GM20431 (cell line): ENCODE measurements around the gene SLC9A4.

Source experiments
- in situ Hi-C: fragments of 300-500 bp; cut with MseI, MboI; formaldehyde crosslinking; loops from one replicate; pipeline ENCODE4 v1.15.0; 2020; ENCODE audit warnings: low sequenced_read_pairs; ENCODE audit not compliant: unreplicated experiment

The SLC9A4 gene

DNA sequence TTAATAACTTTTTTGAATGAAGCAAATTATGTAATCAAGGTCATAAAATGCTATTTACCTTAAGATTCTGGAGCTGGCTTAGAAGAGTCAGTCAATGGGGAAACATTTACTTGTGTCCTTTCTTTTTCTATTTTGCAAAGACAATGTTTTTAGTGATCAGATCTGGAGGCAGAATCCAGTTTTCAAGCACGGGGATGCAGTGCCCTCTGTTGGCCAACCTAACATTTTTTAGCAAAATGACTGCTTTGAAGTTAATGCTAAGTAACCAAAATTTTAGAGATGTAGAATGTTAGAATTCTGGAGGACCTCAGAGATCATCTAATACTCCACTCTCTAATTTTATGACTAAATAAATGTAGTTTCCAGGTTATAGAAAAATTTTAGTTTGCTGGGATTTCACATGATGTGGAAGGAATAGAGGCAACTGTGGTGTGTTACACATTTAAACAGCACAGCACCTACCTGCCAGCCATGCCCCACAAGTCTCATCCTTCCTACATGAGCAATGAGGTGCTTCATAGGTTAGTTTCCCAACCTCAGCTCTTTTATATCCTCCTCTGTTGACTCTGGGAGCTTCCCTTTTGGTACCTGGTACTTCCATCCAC is 23.6 kb upstream of the SLC9A4 start:
- in situ Hi-C loops, result loop anchor here (10.0 to 25.0 kb wide), 2 partner anchors 205 to 437 kb away; no protein-coding TSS in a partner anchor

DNA sequence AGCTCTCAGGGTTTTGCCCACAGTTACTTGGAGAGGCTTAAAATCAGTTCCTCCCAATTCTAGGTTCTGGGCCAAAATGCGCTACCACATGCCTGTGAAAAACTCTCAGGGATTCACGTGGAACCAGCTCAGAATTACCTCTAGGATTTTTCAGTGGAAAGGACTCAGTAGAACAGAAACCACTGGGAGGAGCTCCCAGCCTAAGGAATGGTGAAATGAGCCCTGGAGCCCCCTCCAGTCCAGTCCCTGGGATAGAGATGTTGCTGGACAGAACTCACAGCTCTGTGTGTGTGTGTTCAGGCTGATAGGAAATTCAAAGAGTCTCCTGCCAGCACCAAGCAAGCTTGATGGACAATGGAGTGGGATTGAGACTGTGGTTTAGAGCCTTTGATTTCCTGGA is 21.1 kb upstream of the SLC9A4 start:
- in situ Hi-C loops, result no loop called here

GRCh38 chr2:102453501-102453900 is 19.5 kb upstream of the SLC9A4 start:
- in situ Hi-C loops, result no loop called here

GRCh38 chr2:102455061-102455670 is 17.9 kb upstream of the SLC9A4 start:
- in situ Hi-C loops, result no loop called here

DNA sequence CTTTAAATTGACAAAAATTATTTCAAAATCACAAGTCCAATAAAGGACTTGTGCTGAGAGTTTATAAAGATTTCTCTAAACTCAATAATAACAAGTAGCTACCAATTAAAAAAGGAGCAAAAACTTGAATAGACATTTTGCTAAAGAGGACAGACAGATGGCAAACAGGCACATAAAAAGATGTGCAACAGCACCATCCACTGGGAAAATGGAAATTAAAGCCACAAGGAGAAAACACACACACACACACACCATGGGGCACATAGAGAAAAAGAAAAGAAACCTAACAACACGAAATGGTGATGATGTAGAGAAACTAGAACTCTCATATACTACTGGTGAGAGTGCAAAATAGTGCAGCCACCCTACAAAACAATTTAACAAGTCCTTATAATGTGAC is 12.6 kb upstream of the SLC9A4 start:
- in situ Hi-C loops, result no loop called here

DNA sequence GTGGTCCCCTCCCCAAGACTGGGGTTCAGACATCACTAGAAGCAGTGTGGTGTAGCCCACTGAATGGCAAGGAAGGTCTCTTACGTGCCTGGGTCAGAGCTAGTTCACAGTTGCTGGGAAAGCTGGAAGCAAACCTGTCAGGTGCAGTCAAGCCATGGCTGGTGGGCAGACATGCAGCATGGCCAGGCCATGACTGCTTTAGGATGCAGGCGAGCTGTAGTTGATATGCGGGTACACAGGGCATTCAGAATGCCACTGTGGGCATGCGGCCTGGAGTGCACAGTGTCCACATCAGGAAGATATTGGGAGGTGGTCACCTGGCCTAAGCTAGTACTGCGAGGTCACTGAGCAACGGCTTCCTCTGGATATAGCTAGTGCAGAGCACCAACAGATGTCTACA is 11.8 kb upstream of the SLC9A4 start:
- in situ Hi-C loops, result no loop called here

DNA sequence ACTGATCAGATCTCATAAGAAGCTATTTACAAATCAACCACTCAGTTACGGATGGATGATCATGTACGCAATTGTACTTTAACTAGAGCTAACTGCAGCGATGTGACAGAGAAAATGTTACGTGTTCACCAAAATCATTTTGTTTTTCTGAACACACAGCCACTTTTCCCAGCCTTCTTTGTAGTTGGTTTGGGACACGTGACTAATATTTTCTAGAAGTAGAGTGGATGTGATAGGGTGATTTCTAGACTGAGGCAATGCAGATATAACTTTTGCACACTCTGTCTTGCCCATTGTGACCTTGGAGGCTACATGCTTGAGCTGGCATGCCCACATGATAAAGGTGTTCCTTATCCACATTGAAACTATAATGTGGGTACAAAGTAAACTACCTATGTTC is 9.9 kb upstream of the SLC9A4 start:
- in situ Hi-C loops, result no loop called here

DNA sequence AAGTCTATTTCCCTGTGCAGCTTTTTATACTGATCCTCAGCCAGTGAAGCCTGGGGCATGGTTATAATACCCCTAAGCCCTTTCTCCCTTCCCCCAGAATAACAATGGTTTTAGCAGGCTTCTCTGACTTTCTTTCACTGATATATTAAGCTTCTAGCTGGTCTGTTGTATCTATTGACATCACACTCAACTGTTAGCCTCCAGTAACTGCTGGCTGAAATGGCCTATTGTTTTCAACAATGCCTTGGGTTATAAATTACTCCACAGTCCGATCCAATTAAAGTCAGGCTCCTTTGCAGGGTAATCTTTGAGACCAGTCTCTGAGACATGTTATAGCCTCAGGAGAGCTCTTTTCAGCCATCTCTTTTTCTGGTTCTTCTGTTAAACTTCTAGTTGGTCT is 2.9 kb upstream of the SLC9A4 start:
- in situ Hi-C loops, result no loop called here

GRCh38 chr2:102473631-102474030 is 605 bp downstream of the SLC9A4 start:
- in situ Hi-C loops, result no loop called here

DNA sequence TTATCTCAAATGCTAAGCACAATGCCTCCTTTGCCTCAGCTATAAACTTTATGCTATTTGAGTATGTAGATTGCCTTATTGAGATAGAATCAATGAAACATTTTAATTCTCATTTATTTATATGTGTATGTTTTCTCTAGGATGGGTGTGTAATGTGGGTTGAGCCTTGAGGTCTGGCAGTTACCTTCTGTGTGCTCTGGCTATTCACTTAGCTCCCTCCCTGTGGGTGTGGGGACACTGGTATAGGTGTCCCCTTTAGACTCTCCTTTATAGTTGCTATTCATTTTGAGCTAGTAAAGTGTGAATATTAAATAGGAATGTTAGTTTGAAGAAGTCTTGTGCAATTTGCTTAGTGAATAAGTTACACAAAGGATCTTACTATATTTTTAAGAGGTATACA is 1.8 kb downstream of the SLC9A4 start:
- in situ Hi-C loops, result no loop called here

DNA sequence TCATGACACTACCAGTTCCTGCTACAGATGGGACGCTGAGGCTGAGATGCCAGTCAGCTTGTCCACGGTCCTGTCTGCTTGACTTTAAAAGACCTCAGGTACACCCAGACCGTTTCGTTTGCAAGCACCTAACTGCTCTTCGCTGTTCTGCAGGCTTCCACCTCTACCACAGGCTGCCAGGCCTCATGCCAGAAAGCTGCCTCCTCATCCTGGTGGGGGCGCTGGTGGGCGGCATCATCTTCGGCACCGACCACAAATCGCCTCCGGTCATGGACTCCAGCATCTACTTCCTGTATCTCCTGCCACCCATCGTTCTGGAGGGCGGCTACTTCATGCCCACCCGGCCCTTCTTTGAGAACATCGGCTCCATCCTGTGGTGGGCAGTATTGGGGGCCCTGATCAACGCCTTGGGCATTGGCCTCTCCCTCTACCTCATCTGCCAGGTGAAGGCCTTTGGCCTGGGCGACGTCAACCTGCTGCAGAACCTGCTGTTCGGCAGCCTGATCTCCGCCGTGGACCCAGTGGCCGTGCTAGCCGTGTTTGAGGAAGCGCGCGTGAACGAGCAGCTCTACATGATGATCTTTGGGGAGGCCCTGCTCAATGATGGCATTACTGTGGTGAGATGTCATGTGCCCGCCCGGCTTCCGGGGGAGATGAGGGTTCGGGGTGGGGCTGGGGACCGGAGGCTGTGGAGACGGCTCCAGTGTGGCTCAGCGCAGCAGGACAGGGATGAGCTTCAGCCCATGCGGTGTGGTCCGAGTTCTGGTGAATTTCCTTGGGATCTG is 5.9 kb downstream of the SLC9A4 start:
- in situ Hi-C loops, result no loop called here

DNA sequence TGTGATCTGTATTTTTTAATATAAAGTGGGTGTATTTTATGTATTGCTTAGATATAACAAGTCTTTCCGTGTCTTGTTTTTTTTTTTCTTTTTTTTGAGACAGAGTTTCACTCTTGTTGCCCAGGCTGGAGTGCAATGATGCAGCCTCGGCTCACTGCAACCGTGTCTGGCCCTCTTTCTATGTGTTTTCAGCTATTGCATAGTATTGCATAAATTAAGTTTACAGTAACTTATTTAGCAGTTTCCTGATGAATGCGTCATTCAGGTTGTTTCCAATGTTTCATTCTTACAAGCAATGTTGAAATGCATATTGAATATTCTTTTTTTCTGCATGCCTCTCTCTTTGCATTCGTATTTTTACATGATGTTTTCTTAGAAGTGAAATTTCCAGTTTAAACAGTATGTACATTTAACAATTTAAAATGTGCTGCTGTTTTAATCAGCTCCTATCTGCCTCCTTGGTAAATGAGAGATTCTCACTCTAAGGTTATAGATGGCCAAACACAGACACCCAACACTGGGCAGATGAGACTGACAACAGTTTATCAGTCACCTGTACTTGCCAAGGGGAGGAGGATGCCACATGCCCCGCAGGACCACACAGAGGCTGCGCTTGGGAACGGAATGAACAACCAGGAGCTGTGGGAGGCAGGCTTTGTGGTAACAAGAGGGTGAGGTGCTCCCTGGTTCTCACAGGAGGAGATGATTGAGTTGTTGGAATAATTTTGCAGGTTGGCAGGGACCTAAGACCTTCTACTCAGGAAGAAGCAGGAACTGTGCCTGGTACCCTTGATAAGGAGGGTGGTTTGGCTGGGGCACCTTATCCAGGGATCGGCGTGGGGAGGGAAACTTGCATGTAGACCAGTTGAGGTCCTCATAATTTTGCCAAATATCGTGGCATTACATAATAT is 7.5 kb downstream of the SLC9A4 start:
- in situ Hi-C loops, result no loop called here

- in situ Hi-C loops, result no loop called here
These were observed 8.9 kb downstream of the SLC9A4 start for GRCh38 chr2:102481931-102482330.

- in situ Hi-C loops, result no loop called here
These were observed 10.1 kb downstream of the SLC9A4 start for GRCh38 chr2:102483086-102483485.

DNA sequence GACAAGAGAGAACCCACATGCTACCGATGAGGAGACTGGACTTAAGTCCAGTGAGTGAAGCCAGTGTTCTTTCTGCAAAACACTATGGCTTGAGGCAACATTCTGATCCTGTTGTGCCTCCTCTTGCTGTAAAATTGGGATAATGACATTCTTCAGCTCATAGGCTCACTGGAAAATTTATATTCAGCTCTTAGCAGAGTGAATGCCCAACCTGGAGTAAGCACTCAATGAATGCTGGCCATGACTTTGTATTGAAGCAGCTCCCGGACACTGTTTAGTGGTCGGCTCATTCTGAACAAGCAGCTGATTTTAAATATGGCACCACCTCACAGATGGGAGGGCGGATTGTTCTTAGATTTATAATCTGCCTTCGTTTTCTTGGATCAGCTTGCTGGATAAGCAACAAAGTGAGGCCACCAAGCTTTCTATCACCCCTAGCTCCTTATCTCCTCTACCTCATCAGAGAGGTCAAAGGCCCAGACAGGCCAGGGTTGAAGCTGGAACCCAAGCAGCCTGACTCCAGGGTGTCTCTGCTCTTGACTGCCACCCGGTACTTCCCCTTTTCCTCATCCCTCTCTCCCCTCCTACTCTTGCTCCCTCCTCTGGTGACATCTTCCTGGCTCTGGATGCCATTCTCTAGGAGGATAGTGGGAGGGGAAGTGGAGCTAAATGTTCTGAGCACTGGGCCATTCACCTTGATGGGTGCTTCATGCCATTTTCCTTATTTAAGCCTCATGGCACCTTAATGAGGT is 11.5 kb downstream of the SLC9A4 start:
- in situ Hi-C loops, result no loop called here

DNA sequence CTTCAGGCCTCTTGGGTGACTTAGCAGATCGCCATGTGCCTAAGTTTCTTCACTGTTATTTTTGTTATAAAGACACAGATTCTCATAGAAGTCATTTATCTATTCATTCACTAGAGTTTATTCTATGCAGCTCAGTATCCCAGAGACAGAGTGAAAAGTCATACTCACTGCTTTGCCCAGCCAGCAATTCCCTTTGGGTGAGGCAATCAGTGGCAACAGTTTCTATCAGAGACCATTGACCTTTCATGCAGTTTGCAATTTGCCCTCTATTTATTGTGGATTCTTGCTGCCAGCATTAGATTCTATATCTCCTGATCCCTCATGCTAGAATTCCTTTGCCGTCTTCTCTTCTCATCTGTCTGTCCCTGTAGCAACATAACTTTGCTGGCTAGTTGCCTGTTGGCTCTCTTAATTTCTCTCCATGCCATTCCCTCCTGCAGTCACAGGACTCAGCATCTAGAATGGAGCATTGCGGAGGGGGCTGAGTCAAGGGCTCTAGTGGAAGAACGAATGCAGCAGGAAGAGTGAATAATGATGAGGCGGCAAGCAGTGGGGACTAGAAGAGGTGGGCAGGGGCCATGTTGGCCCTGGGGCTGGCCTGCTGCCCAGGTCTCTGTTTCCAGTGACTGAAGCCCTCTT is 12.2 kb downstream of the SLC9A4 start:
- in situ Hi-C loops, result no loop called here

DNA sequence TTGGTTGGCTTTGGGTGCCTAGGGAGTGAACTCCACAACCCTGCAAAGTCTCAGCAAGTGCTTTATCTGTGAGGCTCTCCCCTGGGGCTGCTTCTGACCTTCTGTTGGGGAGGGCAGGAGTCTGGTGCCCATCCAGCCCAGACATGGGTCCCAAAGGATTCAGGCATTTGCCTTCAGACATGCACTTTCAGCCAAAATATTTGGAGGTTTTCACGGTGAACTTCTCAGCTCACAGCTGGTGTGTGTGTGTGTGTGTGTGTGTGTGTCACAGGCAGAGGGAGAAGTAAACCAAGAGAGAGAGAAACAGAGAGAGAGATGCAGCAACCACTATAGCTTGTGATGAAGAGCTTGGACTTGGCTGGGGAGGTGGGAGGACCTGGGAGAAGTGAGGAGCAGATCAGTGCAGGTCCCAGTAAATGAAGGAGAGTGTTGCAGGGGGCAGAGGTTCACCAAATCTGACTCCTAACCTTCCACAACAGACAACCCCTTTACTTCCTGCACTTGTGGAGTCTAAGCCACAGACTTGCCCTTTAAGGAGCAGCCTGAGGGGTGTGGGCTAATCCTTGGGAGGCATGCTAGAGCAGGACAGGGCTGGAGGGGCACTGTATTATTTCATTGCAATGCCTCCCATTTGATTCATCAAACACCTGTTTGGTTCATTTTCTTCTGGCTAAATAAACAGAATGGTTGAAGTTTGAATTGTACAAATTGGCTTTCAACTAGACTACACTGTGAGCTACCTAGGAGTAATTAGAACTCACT is 14.1 kb downstream of the SLC9A4 start:
- in situ Hi-C loops, result no loop called here

GRCh38 chr2:102487761-102488462 is 14.9 kb downstream of the SLC9A4 start:
- in situ Hi-C loops, result no loop called here
